Measurements from ENCODE around the gene TMC6.

Gene TMC6

GRCh38 chr17:78122216-78122930 is 6.2 kb downstream of the TMC6 start:
- Mint-ChIP-seq H3K9me3 (no peaks in the 10 kb centered on the region), H3K27ac (no peak overlapping the region), H3K27me3 (ENCODE audit: low read depth, poor library complexity) (no peaks in the 10 kb centered on the region), H3K4me3 (no peak overlapping the region), H3K36me3 (ENCODE audit: low read depth) (peaks cover 20% of the 10 kb centered on the region), H3K4me1 (peaks cover 19% of the 10 kb centered on the region)
- no peak for DNase-seq
- TF ChIP-seq CTCF (IDR thresholded peaks at IDR 0.05), result no peak

GRCh38 chr17:78121801-78122215 is 6.7 kb downstream of the TMC6 start:
- no peak for TF ChIP-seq CTCF (IDR thresholded peaks at IDR 0.05)
- H3K36me3 Mint-ChIP-seq (ENCODE audit: low read depth), result peaks cover 20% of the 10 kb centered on the region
- H3K27me3 Mint-ChIP-seq (ENCODE audit: low read depth, poor library complexity), result no peaks in the 10 kb centered on the region
- H3K27ac Mint-ChIP-seq, result no peak overlapping the region
- H3K9me3 Mint-ChIP-seq, result no peaks in the 10 kb centered on the region
- no peak overlapping the region for H3K4me3 Mint-ChIP-seq
- peaks cover 17% of the 10 kb centered on the region for H3K4me1 Mint-ChIP-seq
- DNase-seq, result no peak

GRCh38 chr17:78120971-78121800 is 7.4 kb downstream of the TMC6 start:
- Mint-ChIP-seq H3K9me3 (no peaks in the 10 kb centered on the region), H3K4me3 (no peak overlapping the region), H3K27me3 (ENCODE audit: low read depth, poor library complexity) (no peaks in the 10 kb centered on the region), H3K4me1 (peaks cover 14% of the 10 kb centered on the region), H3K36me3 (ENCODE audit: low read depth) (peaks cover 20% of the 10 kb centered on the region), H3K27ac (no peak overlapping the region)
- no peak for DNase-seq
- no peak for TF ChIP-seq CTCF (IDR thresholded peaks at IDR 0.05)

GRCh38 chr17:78120537-78120936 is 8.0 kb downstream of the TMC6 start:
- Mint-ChIP-seq H3K4me1 (peaks cover 13% of the 10 kb centered on the region), H3K27me3 (ENCODE audit: low read depth, poor library complexity) (no peaks in the 10 kb centered on the region), H3K27ac (no peak overlapping the region), H3K9me3 (no peaks in the 10 kb centered on the region), H3K4me3 (no peak overlapping the region), H3K36me3 (ENCODE audit: low read depth) (peaks cover 20% of the 10 kb centered on the region)
- TF ChIP-seq CTCF (IDR thresholded peaks at IDR 0.05), result no peak
- DNase-seq, result no peak

GRCh38 chr17:78118801-78119241 is 9.7 kb downstream of the TMC6 start:
- Mint-ChIP-seq H3K4me1 (peaks cover 18% of the 10 kb centered on the region), H3K27ac (no peak overlapping the region), H3K27me3 (ENCODE audit: low read depth, poor library complexity) (no peaks in the 10 kb centered on the region), H3K4me3 (no peak overlapping the region), H3K9me3 (no peaks in the 10 kb centered on the region), H3K36me3 (ENCODE audit: low read depth) (peaks cover 24% of the 10 kb centered on the region)
- no peak for TF ChIP-seq CTCF (IDR thresholded peaks at IDR 0.05)
- DNase-seq, result no peak

Data from nephron progenitor cell (in vitro differentiated cells).